MM.1S (cell line): ENCODE results near the gene MTHFR.

Source experiments
- DNase-seq: peaks from one replicate; pipeline ENCODE4 v3.0.0-alpha.2; 2015
- H2AFZ ChIP-seq: fragments of 300-600 bp; sonication (generic); 2 replicates; pipeline ENCODE4 v1.6.0; 2016; ENCODE audit warnings: antibody characterized with exemption, low read length
- H3F3A ChIP-seq: fragments of 300-600 bp; sonication (generic); 2 replicates; pipeline ENCODE4 v1.6.1; 2016; ENCODE audit warnings: mild to moderate bottlenecking, antibody characterized with exemption, low read length, moderate library complexity, mixed read lengths; ENCODE audit not compliant: insufficient read depth
- H3K27ac ChIP-seq: fragments of 300-600 bp; sonication (generic); 2 replicates; pipeline ENCODE4 v1.5.1; 2016; ENCODE audit warnings: mild to moderate bottlenecking, low read length
- H3K27me3 ChIP-seq: fragments of 300-600 bp; sonication (generic); replicated peaks from 2 replicates; pipeline ENCODE4 v1.6.0; 2016; ENCODE audit warnings: low read length; ENCODE audit not compliant: insufficient read depth
- H3K36me3 ChIP-seq: fragments of 300-600 bp; sonication (generic); replicated peaks from 2 replicates; pipeline ENCODE4 v1.6.1; 2016; ENCODE audit warnings: mild to moderate bottlenecking, low read length, mixed read lengths; ENCODE audit not compliant: insufficient read depth
- H3K4me1 ChIP-seq: fragments of 300-600 bp; sonication (generic); 2 replicates; pipeline ENCODE4 v1.6.1; 2016; ENCODE audit warnings: low read length, mixed read lengths
- H3K4me2 ChIP-seq: fragments of 300-600 bp; sonication (generic); 2 replicates; pipeline ENCODE4 v1.6.0; 2016; ENCODE audit warnings: low read depth, low read length
- H3K4me3 ChIP-seq: fragments of 300-600 bp; sonication (generic); 2 replicates; pipeline ENCODE4 v1.5.1; 2016; ENCODE audit warnings: low read length, mixed read lengths
- H3K79me2 ChIP-seq: fragments of 300-600 bp; sonication (generic); 2 replicates; pipeline ENCODE4 v1.6.1; 2016; ENCODE audit warnings: mixed run types, low read length, mixed read lengths
- H3K9ac ChIP-seq: fragments of 300-600 bp; sonication (generic); 2 replicates; pipeline ENCODE4 v1.6.1; 2016; ENCODE audit warnings: low read length, mixed read lengths
- H3K9me2 ChIP-seq: fragments of 300-600 bp; sonication (generic); replicated peaks from 2 replicates; pipeline ENCODE4 v1.6.1; 2016; ENCODE audit warnings: mild to moderate bottlenecking, low read length, mixed read lengths; ENCODE audit not compliant: insufficient read depth
- H3K9me3 ChIP-seq: fragments of 300-600 bp; sonication (generic); replicated peaks from 2 replicates; pipeline ENCODE4 v1.6.1; 2016; ENCODE audit warnings: mild to moderate bottlenecking, low read length, mixed read lengths; ENCODE audit not compliant: insufficient read depth
- H4K20me1 ChIP-seq: fragments of 300-600 bp; sonication (generic); 2 replicates; pipeline ENCODE4 v1.6.1; 2016; ENCODE audit warnings: mild to moderate bottlenecking, low read length, moderate library complexity, mixed read lengths; ENCODE audit not compliant: insufficient read depth
- CTCF ChIP-seq: fragments of 300-600 bp; sonication (generic); IDR thresholded peaks from 2 replicates; pipeline ENCODE4 v1.5.1; 2016; ENCODE audit warnings: antibody characterized with exemption, low read length, mixed read lengths
- EZH2 ChIP-seq: fragments of 300-600 bp; sonication (generic); optimal IDR thresholded peaks from 2 replicates; pipeline ENCODE3; 2017; ENCODE audit warnings: low read depth, mild to moderate bottlenecking, antibody characterized with exemption, low read length, mixed read lengths
- EZH2phosphoT487 ChIP-seq: fragments of 300-600 bp; sonication (generic); IDR thresholded peaks from 2 replicates; pipeline ENCODE4 v1.6.1; 2018; ENCODE audit warnings: antibody characterized with exemption, low read length

Gene MTHFR

GRCh38 chr1:11847667-11848372 lies 42.1 kb upstream of the MTHFR start, which contains the start of gene NPPA:
TSS of gene NPPA (minus strand) at chr1:11847783. CDS start at chr1:11847684, 99 bp downstream.
- H3K9me2 ChIP-seq, result no peaks in the 10 kb centered on the region
- no peak within 1 kb of the TSS for H3K27ac ChIP-seq
- no peak within 1 kb of the TSS for H3K4me3 ChIP-seq
- no peak within 1 kb of the TSS for H3K9ac ChIP-seq
- no peak for TF ChIP-seq CTCF
- no peak for TF ChIP-seq EZH2
- no peak for TF ChIP-seq EZH2phosphoT487
- H2AFZ ChIP-seq, result no peak within 1 kb of the TSS
- H3K4me2 ChIP-seq, result no peak within 1 kb of the TSS
- H3K4me1 ChIP-seq, result no peaks in the 10 kb centered on the region
- no peaks in the 10 kb centered on the region for H3K36me3 ChIP-seq
- H3K79me2 ChIP-seq, result no peaks in the 10 kb centered on the region
- H3K27me3 ChIP-seq, result peaks cover 10% of the 10 kb centered on the region
- H4K20me1 ChIP-seq, result no peaks in the 10 kb centered on the region
- DNase-seq, result no peak
- no peaks in the 10 kb centered on the region for H3F3A ChIP-seq
- H3K9me3 ChIP-seq, result no peaks in the 10 kb centered on the region

GRCh38 chr1:11845641-11846335 lies 40.0 kb upstream of the MTHFR start:
- H3K4me2 ChIP-seq, result no peak overlapping the region
- H2AFZ ChIP-seq, result no peak overlapping the region
- H3K27me3 ChIP-seq, result no peaks in the 10 kb centered on the region
- no peak overlapping the region for H3K4me3 ChIP-seq
- no peak overlapping the region for H3K9ac ChIP-seq
- no peaks in the 10 kb centered on the region for H3F3A ChIP-seq
- no peaks in the 10 kb centered on the region for H4K20me1 ChIP-seq
- H3K27ac ChIP-seq, result no peak overlapping the region
- TF ChIP-seq CTCF (no peak), EZH2phosphoT487 (no peak), EZH2 (no peak)
- no peaks in the 10 kb centered on the region for H3K79me2 ChIP-seq
- no peaks in the 10 kb centered on the region for H3K9me3 ChIP-seq
- H3K4me1 ChIP-seq, result no peaks in the 10 kb centered on the region
- peak; percentile 15 for DNase-seq
- no peaks in the 10 kb centered on the region for H3K36me3 ChIP-seq
- no peaks in the 10 kb centered on the region for H3K9me2 ChIP-seq

- Histone ChIP-seq H3K9ac (no peak overlapping the region), H3K4me2 (no peak overlapping the region), H3K4me1 (no peaks in the 10 kb centered on the region), H3K27me3 (no peaks in the 10 kb centered on the region), H3K9me3 (no peaks in the 10 kb centered on the region), H2AFZ (no peak overlapping the region), H3K4me3 (no peak overlapping the region), H3K27ac (no peak overlapping the region), H3K36me3 (no peaks in the 10 kb centered on the region; the same call in 1 of the 2 replicates), H3K79me2 (no peaks in the 10 kb centered on the region), H4K20me1 (no peaks in the 10 kb centered on the region), H3F3A (no peaks in the 10 kb centered on the region), H3K9me2 (no peaks in the 10 kb centered on the region)
- no peak for TF ChIP-seq EZH2phosphoT487
- TF ChIP-seq CTCF, result no peak
- no peak for TF ChIP-seq EZH2
- no peak for DNase-seq
Observed at GRCh38 chr1:11842154-11843041, 36.6 kb upstream of the MTHFR start.
